ENCODE results near the gene FLNB. TPM values are rescaled to one million over a fixed set of nuclear protein-coding genes. Genes with fewer than 3 reads are reported as not detected.

FLNB gene
- total and polyA plus RNA-seq, 2 experiments from 2014 or later: 60.6 to 186 TPM

- peaks cover 56% of the 10 kb centered on the region for H3K4me1 ChIP-seq (ENCODE audit: insufficient read depth)
- H2AFZ ChIP-seq: no peak overlapping the region
- H3K36me3 ChIP-seq (ENCODE audit: low read depth): no peaks in the 10 kb centered on the region
- H3K4me2 ChIP-seq (ENCODE audit: unreplicated experiment): peak overlapping the region; percentile 98
- in situ Hi-C loops (cut with MboI): no loop called here
- H3K9me2 ChIP-seq (ENCODE audit: insufficient read depth): no peaks in the 10 kb centered on the region
- peak overlapping the region; percentile 100 for H3K4me3 ChIP-seq
- H3K9ac ChIP-seq: peak overlapping the region; percentile 93
- WGBS, 2 experiments (ENCODE audit: low coverage in 1 of 2, low lambda C conversion rate in 2 of 2, missing lambda C conversion rate in 2 of 2): 4 to 6% methylated on average over 6 of the region's 6 CpGs
- TF ChIP-seq EZH2 (IDR thresholded peaks at IDR 0.05; ENCODE audit: insufficient read depth, poor library complexity, severe bottlenecking) (no peak), EZH2phosphoT487 (IDR thresholded peaks at IDR 0.05; ENCODE audit: insufficient read depth, low read depth) (no peak)
- 0 out of 2 replicates have a peak overlapping the region, but pooled peaks have one; percentile 44 for H3K27ac ChIP-seq
- no peaks in the 10 kb centered on the region for H3K9me3 ChIP-seq (ENCODE audit: low read depth)
- no peaks in the 10 kb centered on the region; the same call in 1 of the 2 replicates for H4K20me1 ChIP-seq (ENCODE audit: insufficient read depth)
- H3F3A ChIP-seq (ENCODE audit: insufficient read depth): peaks cover 51% of the 10 kb centered on the region
- peaks cover 65% of the 10 kb centered on the region for H3K79me2 ChIP-seq (ENCODE audit: insufficient read depth)
- DNase-seq: peak; percentile 33
- H3K27me3 ChIP-seq (replicated peaks; ENCODE audit: insufficient read depth): no peaks in the 10 kb centered on the region
These were observed 1.7 kb downstream of the FLNB start for GRCh38 chr3:58009749-58010535.

GRCh38 chr3:58010562-58010961, 2.3 kb downstream of the FLNB start:
- Histone ChIP-seq H3F3A (ENCODE audit: insufficient read depth) (peaks cover 52% of the 10 kb centered on the region), H3K4me1 (ENCODE audit: insufficient read depth) (peaks cover 57% of the 10 kb centered on the region), H2AFZ (no peak overlapping the region), H3K36me3 (ENCODE audit: low read depth) (no peaks in the 10 kb centered on the region), H3K9ac (peak overlapping the region; percentile 93), H3K27ac (peak overlapping the region; percentile 44), H3K27me3 (replicated peaks; ENCODE audit: insufficient read depth) (no peaks in the 10 kb centered on the region), H3K79me2 (ENCODE audit: insufficient read depth) (peaks cover 71% of the 10 kb centered on the region), H3K4me2 (ENCODE audit: unreplicated experiment) (peak overlapping the region; percentile 98), H3K4me3 (peak overlapping the region; percentile 100), H3K9me2 (ENCODE audit: insufficient read depth) (no peaks in the 10 kb centered on the region), H3K9me3 (ENCODE audit: low read depth) (no peaks in the 10 kb centered on the region), H4K20me1 (ENCODE audit: insufficient read depth) (no peaks in the 10 kb centered on the region; the same call in none of the 2 replicates)
- peak; percentile 45 for DNase-seq
- TF ChIP-seq EZH2 (IDR thresholded peaks at IDR 0.05; ENCODE audit: insufficient read depth, poor library complexity, severe bottlenecking) (no peak), EZH2phosphoT487 (IDR thresholded peaks at IDR 0.05; ENCODE audit: insufficient read depth, low read depth) (no peak)
- in situ Hi-C loops (cut with MboI): no loop called here
- 2 to 3% methylated on average over 5 of the region's 5 CpGs for WGBS, 2 experiments (ENCODE audit: low coverage in 1 of 2, low lambda C conversion rate in 2 of 2, missing lambda C conversion rate in 2 of 2)

DNA sequence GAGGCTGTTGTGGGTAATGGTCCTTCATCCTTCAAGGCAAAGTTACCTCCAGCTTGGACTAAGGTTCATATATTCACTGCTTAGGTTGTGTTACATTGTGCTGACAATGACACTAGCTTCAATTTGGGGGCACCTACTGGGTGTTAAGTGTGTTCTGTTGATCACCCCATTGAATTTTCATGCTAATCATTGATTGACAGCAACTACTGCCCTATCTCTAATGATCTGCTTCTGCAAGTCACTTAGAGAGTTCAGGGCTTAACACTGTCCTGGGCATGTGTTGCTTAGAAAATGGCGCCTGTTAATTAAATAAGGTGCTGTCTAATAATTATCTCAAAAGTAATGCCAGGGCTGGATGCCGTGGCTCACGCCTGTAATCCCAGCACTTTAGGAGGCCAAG, 3.4 kb downstream of the FLNB start:
- H4K20me1 ChIP-seq (ENCODE audit: insufficient read depth): no peaks in the 10 kb centered on the region; the same call in none of the 2 replicates
- H3K27ac ChIP-seq: peak overlapping the region; percentile 44

GRCh38 chr3:58012302-58012701, 4.1 kb downstream of the FLNB start:
- TF ChIP-seq EZH2 (IDR thresholded peaks at IDR 0.05; ENCODE audit: insufficient read depth, poor library complexity, severe bottlenecking) (no peak), EZH2phosphoT487 (IDR thresholded peaks at IDR 0.05; ENCODE audit: insufficient read depth, low read depth) (no peak)
- in situ Hi-C loops (cut with MboI): no loop called here
- H3K4me1 ChIP-seq (ENCODE audit: insufficient read depth): peaks cover 54% of the 10 kb centered on the region

More for the DNA sequence above, 3.4 kb downstream of the FLNB start:
- in situ Hi-C loops (cut with MboI): no loop called here
- TF ChIP-seq EZH2phosphoT487 (IDR thresholded peaks at IDR 0.05; ENCODE audit: insufficient read depth, low read depth) (no peak), EZH2 (IDR thresholded peaks at IDR 0.05; ENCODE audit: insufficient read depth, poor library complexity, severe bottlenecking) (no peak)
- no peak for DNase-seq
- peaks cover 82% of the 10 kb centered on the region for H3K79me2 ChIP-seq (ENCODE audit: insufficient read depth)
- H3K9me2 ChIP-seq (ENCODE audit: insufficient read depth): no peaks in the 10 kb centered on the region
- H3F3A ChIP-seq (ENCODE audit: insufficient read depth): peaks cover 44% of the 10 kb centered on the region
- no peaks in the 10 kb centered on the region for H3K36me3 ChIP-seq (ENCODE audit: low read depth)
- H3K4me2 ChIP-seq (ENCODE audit: unreplicated experiment): peak overlapping the region; percentile 98
- H3K4me1 ChIP-seq (ENCODE audit: insufficient read depth): peaks cover 53% of the 10 kb centered on the region
- peak overlapping the region; percentile 100 for H3K4me3 ChIP-seq
- WGBS, 2 experiments (ENCODE audit: low coverage in 1 of 2, low lambda C conversion rate in 2 of 2, missing lambda C conversion rate in 2 of 2): 81 to 84% methylated on average over 3 of the region's 3 CpGs
- no peak overlapping the region for H2AFZ ChIP-seq
- H3K9me3 ChIP-seq (ENCODE audit: low read depth): no peaks in the 10 kb centered on the region
- no peaks in the 10 kb centered on the region for H3K27me3 ChIP-seq (replicated peaks; ENCODE audit: insufficient read depth)
- H3K9ac ChIP-seq: peak overlapping the region; percentile 93; the same call in 1 of the 2 replicates

More at GRCh38 chr3:58012302-58012701, 4.1 kb downstream of the FLNB start:
- WGBS, 2 experiments (ENCODE audit: low coverage in 1 of 2, low lambda C conversion rate in 2 of 2, missing lambda C conversion rate in 2 of 2): 55 to 64% methylated on average over 1 of the region's 1 CpG
- Histone ChIP-seq H3K27ac (no peak overlapping the region), H3K9ac (no peak overlapping the region), H4K20me1 (ENCODE audit: insufficient read depth) (peaks cover 1% of the 10 kb centered on the region), H3K9me2 (ENCODE audit: insufficient read depth) (no peaks in the 10 kb centered on the region), H3K79me2 (ENCODE audit: insufficient read depth) (peaks cover 89% of the 10 kb centered on the region), H3K9me3 (ENCODE audit: low read depth) (no peaks in the 10 kb centered on the region), H2AFZ (no peak overlapping the region), H3F3A (ENCODE audit: insufficient read depth) (peaks cover 44% of the 10 kb centered on the region), H3K4me3 (no peak overlapping the region), H3K36me3 (ENCODE audit: low read depth) (no peaks in the 10 kb centered on the region), H3K27me3 (replicated peaks; ENCODE audit: insufficient read depth) (no peaks in the 10 kb centered on the region), H3K4me2 (ENCODE audit: unreplicated experiment) (peak overlapping the region; percentile 98)
- DNase-seq: no peak

Data from GM23248 (cell line).